Muscle of leg (tissue), 11 donors: Measurements from ENCODE around the gene CADM1. TPM values are rescaled to one million over a fixed set of nuclear protein-coding genes. Genes with fewer than 3 reads are reported as not detected.

Source experiments
- DNase-seq: peaks from one replicate; pipeline ENCODE4 v3.0.0; 2013
- H3K27ac ChIP-seq: one replicate; pipeline ENCODE4 v1.5.1; 2013; ENCODE audit warnings: mild to moderate bottlenecking, low read length, control low read depth
- H3K27me3 ChIP-seq: one replicate; pipeline ENCODE4 v1.6.1; 2013; ENCODE audit warnings: low read length; ENCODE audit not compliant: control insufficient read depth, insufficient read depth
- H3K36me3 ChIP-seq: one replicate; pipeline ENCODE4 v1.6.1; 2013; ENCODE audit warnings: low read length; ENCODE audit not compliant: control insufficient read depth, insufficient read depth
- H3K4me1 ChIP-seq: one replicate; pipeline ENCODE4 v1.6.1; 2013; ENCODE audit warnings: low read length; ENCODE audit not compliant: control insufficient read depth, insufficient read depth
- H3K4me3 ChIP-seq: one replicate; pipeline ENCODE4 v1.5.1; 2013; ENCODE audit warnings: low read length, control low read depth
- H3K9me3 ChIP-seq: replicated peaks from 2 replicates; pipeline ENCODE4 v1.6.1; 2013; ENCODE audit warnings: low read depth, low read length; ENCODE audit not compliant: control insufficient read depth
- WGBS: methylation state at CpG from one replicate; pipeline ENCODE4 v1.1.5; 2013; ENCODE audit warnings: missing lambda C conversion rate; ENCODE audit not compliant: insufficient coverage; 5-methylcytosine and 5-hydroxymethylcytosine counted together
- polyA plus RNA-seq, 8 donors: library from polyadenylated mRNA; unstranded; fragments of 120-200 nt; gene quantifications; one replicate each; pipeline versions ENCODE4 v1.2.1 to v1.2.3, GENCODE V29; 2013; ENCODE audit warnings: inconsistent platforms in 1 of 8, low replicate concordance in 1 of 8; ENCODE audit not compliant: insufficient read length in 8 of 8, insufficient read depth in 1 of 8
- total RNA-seq: library from RNA; stranded (reverse); fragments of 120-200 nt; gene quantifications from one replicate; pipeline ENCODE4 v1.2.4, GENCODE V29; 2013

The CADM1 gene
- total and polyA plus RNA-seq, 9 donors: 16.8 to 39.6 (median 26.8) TPM

- H3K9me3 ChIP-seq: no peaks in the 10 kb centered on the region
Observed at GRCh38 chr11:115539844-115540243, 35.6 kb upstream of the CADM1 start.

GRCh38 chr11:115535781-115536180 lies 31.6 kb upstream of the CADM1 start:
- H3K4me3 ChIP-seq: no peak overlapping the region
- no peaks in the 10 kb centered on the region for H3K36me3 ChIP-seq
- DNase-seq: no peak
- H3K9me3 ChIP-seq: no peaks in the 10 kb centered on the region
- H3K4me1 ChIP-seq: no peaks in the 10 kb centered on the region
- H3K27ac ChIP-seq: no peak overlapping the region
- peaks cover 10% of the 10 kb centered on the region for H3K27me3 ChIP-seq

More at GRCh38 chr11:115539844-115540243, 35.6 kb upstream of the CADM1 start:
- 64% methylated on average over 1 of the region's 1 CpG for WGBS
- no peak for DNase-seq
- Histone ChIP-seq H3K4me3 (no peak overlapping the region), H3K4me1 (no peaks in the 10 kb centered on the region), H3K36me3 (no peaks in the 10 kb centered on the region), H3K27ac (no peak overlapping the region), H3K27me3 (peaks cover 4% of the 10 kb centered on the region)

- Histone ChIP-seq H3K27ac (no peak overlapping the region), H3K27me3 (peaks cover 8% of the 10 kb centered on the region), H3K4me3 (no peak overlapping the region), H3K4me1 (no peaks in the 10 kb centered on the region), H3K36me3 (no peaks in the 10 kb centered on the region), H3K9me3 (no peaks in the 10 kb centered on the region)
- WGBS: 28% methylated on average over 4 of the region's 4 CpGs
- no peak for DNase-seq
Observed at GRCh38 chr11:115530752-115531151, 26.5 kb upstream of the CADM1 start.

- Histone ChIP-seq H3K9me3 (no peaks in the 10 kb centered on the region), H3K36me3 (no peaks in the 10 kb centered on the region), H3K4me3 (no peak overlapping the region), H3K27ac (no peak overlapping the region), H3K4me1 (no peaks in the 10 kb centered on the region), H3K27me3 (peaks cover 4% of the 10 kb centered on the region)
- WGBS: 33% methylated on average over 6 of the region's 6 CpGs
- no peak for DNase-seq
Observed at GRCh38 chr11:115528225-115528624, 24.0 kb upstream of the CADM1 start.

- no peak overlapping the region for H3K27ac ChIP-seq
- no peak for DNase-seq
- WGBS: no CpG with 5 or more reads among the region's 2 CpGs
Observed at GRCh38 chr11:115527534-115528125, 23.4 kb upstream of the CADM1 start.

GRCh38 chr11:115525531-115526006 lies 21.4 kb upstream of the CADM1 start:
- Histone ChIP-seq H3K27ac (no peak overlapping the region), H3K36me3 (no peaks in the 10 kb centered on the region), H3K27me3 (no peaks in the 10 kb centered on the region), H3K9me3 (no peaks in the 10 kb centered on the region), H3K4me3 (no peak overlapping the region), H3K4me1 (no peaks in the 10 kb centered on the region)
- no peak for DNase-seq
- 75% methylated on average over 3 of the region's 9 CpGs for WGBS

More at GRCh38 chr11:115527534-115528125, 23.4 kb upstream of the CADM1 start:
- Histone ChIP-seq H3K9me3 (no peaks in the 10 kb centered on the region), H3K4me3 (no peak overlapping the region), H3K4me1 (no peaks in the 10 kb centered on the region), H3K36me3 (no peaks in the 10 kb centered on the region), H3K27me3 (peaks cover 4% of the 10 kb centered on the region)

GRCh38 chr11:115524572-115524971 lies 20.4 kb upstream of the CADM1 start:
- DNase-seq: no peak
- no peaks in the 10 kb centered on the region for H3K9me3 ChIP-seq
- H3K27ac ChIP-seq: no peak overlapping the region
- WGBS: 50% methylated on average over 1 of the region's 1 CpG
- no peaks in the 10 kb centered on the region for H3K27me3 ChIP-seq
- H3K4me3 ChIP-seq: no peak overlapping the region
- no peaks in the 10 kb centered on the region for H3K36me3 ChIP-seq
- no peaks in the 10 kb centered on the region for H3K4me1 ChIP-seq

- H3K9me3 ChIP-seq: no peaks in the 10 kb centered on the region
- H3K27ac ChIP-seq: no peak overlapping the region
- no peak for DNase-seq
- no peak overlapping the region for H3K4me3 ChIP-seq
- no peaks in the 10 kb centered on the region for H3K27me3 ChIP-seq
- no peaks in the 10 kb centered on the region for H3K4me1 ChIP-seq
- no peaks in the 10 kb centered on the region for H3K36me3 ChIP-seq
- WGBS: no CpG with 5 or more reads among the region's 2 CpGs
Observed at GRCh38 chr11:115523727-115524399, 19.6 kb upstream of the CADM1 start.

GRCh38 chr11:115522302-115522701 lies 18.1 kb upstream of the CADM1 start:
- Histone ChIP-seq H3K9me3 (no peaks in the 10 kb centered on the region), H3K4me1 (no peaks in the 10 kb centered on the region), H3K27ac (no peak overlapping the region), H3K4me3 (no peak overlapping the region), H3K36me3 (no peaks in the 10 kb centered on the region), H3K27me3 (no peaks in the 10 kb centered on the region)
- no CpG with 5 or more reads among the region's 3 CpGs for WGBS
- DNase-seq: no peak

- DNase-seq: no peak
- H3K4me3 ChIP-seq: no peak overlapping the region
- H3K27ac ChIP-seq: no peak overlapping the region
- H3K27me3 ChIP-seq: no peaks in the 10 kb centered on the region
- no CpG with 5 or more reads among the region's 4 CpGs for WGBS
- H3K4me1 ChIP-seq: no peaks in the 10 kb centered on the region
- H3K9me3 ChIP-seq: no peaks in the 10 kb centered on the region
- H3K36me3 ChIP-seq: no peaks in the 10 kb centered on the region
Observed at GRCh38 chr11:115521825-115522224, 17.6 kb upstream of the CADM1 start.
